Muscle layer of duodenum (tissue), 2 donors: Measurements from ENCODE around the gene SPECC1.
"Not testable (repeated sequence)": the region's sequence is repeated elsewhere in the genome, so short reads cannot be mapped to it uniquely, and the experiment has no call there.

Source experiments
- H3K27ac ChIP-seq: one replicate; pipeline ENCODE4 v1.7.0; 2013; ENCODE audit warnings: mild to moderate bottlenecking, low read length
- H3K27me3 ChIP-seq: one replicate; pipeline ENCODE4 v1.7.0; 2013; ENCODE audit warnings: low read depth, mild to moderate bottlenecking, control low read depth, low read length
- H3K36me3 ChIP-seq, 2 donors: one replicate each; pipeline ENCODE4 v1.7.0; 2013; ENCODE audit warnings: low read length in 2 of 2, control low read depth in 1 of 2, mild to moderate bottlenecking in 1 of 2; ENCODE audit not compliant: insufficient read depth in 2 of 2, control insufficient read depth in 1 of 2
- H3K4me1 ChIP-seq, 2 donors: one replicate each; pipeline ENCODE4 v1.7.0; 2013; ENCODE audit warnings: low read length in 2 of 2, mild to moderate bottlenecking in 2 of 2, control low read depth in 1 of 2, moderate library complexity in 1 of 2; ENCODE audit not compliant: insufficient read depth in 2 of 2, control insufficient read depth in 1 of 2
- H3K4me3 ChIP-seq, 2 donors: one replicate each; pipeline ENCODE4 v1.7.0; 2013; ENCODE audit warnings: low read length in 2 of 2, low read depth in 1 of 2, mild to moderate bottlenecking in 1 of 2
- H3K9me3 ChIP-seq, 2 donors: one replicate each; pipeline ENCODE4 v1.7.0; 2013; ENCODE audit warnings: low read length in 2 of 2, control low read depth in 1 of 2, mild to moderate bottlenecking in 1 of 2; ENCODE audit not compliant: control insufficient read depth in 1 of 2
- donor health status: healthy.

Gene SPECC1

DNA sequence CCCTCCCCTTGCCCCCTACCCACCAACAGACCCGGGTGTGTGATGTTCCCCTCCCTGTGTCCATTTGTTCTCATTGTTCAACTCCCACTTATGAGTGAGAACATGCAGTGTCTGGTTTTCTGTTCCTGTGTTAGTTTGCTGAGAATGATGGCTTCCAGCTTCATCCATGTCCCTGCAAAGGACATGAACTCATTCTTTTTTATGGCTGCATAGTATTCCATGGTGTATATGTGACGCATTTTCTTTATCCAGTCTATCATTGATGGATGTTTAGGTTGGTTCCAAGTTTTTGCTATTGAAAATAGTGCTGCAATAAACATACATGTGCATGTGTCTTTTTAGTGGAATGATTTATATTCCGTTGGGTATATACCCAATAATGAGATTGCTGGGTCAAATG, 91.6 kb downstream of the SPECC1 start:
- H3K9me3 ChIP-seq, H3K4me3 ChIP-seq, H3K36me3 ChIP-seq, H3K27me3 ChIP-seq, H3K27ac ChIP-seq, H3K4me1 ChIP-seq: not testable (repeated sequence)

DNA sequence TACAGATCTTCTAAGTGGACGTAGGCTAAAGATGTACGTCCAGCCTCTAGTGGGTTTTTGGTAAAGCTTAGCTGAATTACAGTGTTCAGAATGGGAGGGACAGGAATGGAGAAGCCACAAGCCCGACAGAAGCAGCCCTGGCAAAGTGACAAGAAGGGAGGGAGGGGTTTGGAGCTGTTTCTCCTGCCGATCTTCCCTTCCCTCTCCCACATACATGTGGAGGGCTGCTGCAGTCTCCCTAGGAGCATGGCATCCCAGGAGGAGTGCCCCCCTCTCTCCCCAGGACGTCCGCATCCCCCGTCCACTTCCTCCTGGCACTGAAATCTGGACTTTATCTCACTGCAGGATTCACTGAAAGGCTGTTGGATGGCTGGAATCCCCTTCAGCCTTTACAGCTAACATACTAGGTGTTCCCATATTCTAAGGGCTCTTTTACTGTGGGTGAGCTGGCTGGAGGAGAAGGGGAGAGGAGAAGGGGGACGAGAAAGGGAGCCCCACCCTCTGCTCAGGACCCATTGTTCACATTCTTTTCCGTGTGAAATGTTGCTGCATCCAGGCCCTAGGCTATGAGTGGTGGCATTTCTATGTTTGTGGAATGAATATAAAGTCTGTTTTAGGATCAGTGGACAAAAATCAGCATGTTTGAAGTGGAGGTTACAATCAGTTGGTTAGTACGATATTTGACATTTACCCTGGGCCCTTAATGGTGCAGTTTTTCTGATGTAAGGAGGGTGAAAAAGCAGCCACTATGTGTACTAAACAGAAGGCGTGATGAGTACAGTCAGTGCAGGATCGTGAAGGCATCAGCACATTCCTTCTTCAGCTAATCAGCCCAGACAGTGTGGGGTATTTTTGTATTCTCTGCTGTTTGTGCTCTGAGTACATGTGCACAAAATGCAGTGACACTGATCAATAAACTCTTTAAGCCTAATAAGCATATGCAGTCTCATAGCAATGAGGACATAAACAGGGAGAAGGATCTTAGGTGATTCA, 94.6 kb downstream of the SPECC1 start:
- Histone ChIP-seq H3K27ac (no peak overlapping the region), H3K4me1 (no peaks in the 10 kb centered on the region), H3K27me3 (no peaks in the 10 kb centered on the region), H3K9me3 (no peaks in the 10 kb centered on the region), H3K4me3 (no peak overlapping the region), H3K36me3 (no peaks in the 10 kb centered on the region)

DNA sequence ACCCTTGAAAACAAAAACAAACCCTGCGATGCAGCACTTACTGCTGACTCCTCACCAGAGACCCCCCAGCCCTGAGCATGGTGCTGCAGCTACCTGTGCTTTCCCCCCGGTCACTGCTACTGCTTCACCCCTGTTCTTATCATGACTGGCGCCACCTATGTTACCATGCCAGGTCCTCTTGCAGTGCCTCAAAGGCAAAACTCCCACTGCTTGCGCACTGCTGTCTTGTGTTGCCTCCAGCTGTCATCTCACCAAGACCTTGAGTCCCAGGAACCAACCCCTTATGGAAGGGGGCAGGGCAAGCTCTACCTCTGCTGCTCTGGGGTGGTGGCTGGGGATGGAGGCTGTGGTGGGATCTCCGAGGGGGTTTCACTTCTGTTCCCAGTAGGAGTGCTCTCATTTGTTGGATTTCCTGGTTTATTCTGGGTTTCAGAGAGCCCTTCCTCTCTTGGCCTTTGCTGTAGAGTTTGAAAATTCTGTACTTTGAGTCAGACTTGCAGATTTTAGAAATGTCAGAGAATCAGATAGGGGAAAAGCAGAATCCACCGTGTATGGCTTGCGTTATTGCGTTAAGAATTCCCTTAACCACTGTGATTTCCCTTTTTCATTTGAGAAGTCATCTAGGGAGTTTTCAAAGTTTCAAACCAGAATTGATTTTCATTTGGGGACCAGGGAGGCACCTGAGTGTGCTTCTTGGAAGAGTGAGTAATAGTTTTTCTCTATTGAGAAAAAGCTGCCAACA, 96.6 kb downstream of the SPECC1 start:
- Histone ChIP-seq H3K4me1 (no peaks in the 10 kb centered on the region), H3K36me3 (no peaks in the 10 kb centered on the region), H3K9me3 (no peaks in the 10 kb centered on the region), H3K27ac (no peak overlapping the region), H3K4me3 (no peak overlapping the region), H3K27me3 (no peaks in the 10 kb centered on the region)

DNA sequence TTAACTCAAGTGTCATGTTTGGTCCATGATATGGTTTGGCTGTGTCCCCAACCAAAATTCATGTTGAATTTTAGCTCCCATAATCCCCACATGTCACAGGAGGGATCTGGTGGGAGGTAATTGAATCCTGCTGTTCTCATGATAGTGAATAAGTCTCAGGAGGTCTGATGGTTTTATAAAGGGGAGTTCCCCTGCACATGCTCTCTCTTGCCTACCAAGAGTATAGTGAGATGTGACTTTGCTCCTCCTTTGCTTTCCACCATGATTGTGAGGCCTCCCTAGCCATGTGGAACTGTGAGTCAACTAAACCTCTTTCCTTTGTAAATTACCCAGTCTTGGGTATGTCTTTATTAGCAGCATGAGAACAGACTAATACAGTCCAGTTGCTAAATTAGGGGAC, 97.3 kb downstream of the SPECC1 start:
- not testable (repeated sequence) for H3K36me3 ChIP-seq, H3K4me3 ChIP-seq, H3K9me3 ChIP-seq, H3K27me3 ChIP-seq, H3K4me1 ChIP-seq, H3K27ac ChIP-seq

DNA sequence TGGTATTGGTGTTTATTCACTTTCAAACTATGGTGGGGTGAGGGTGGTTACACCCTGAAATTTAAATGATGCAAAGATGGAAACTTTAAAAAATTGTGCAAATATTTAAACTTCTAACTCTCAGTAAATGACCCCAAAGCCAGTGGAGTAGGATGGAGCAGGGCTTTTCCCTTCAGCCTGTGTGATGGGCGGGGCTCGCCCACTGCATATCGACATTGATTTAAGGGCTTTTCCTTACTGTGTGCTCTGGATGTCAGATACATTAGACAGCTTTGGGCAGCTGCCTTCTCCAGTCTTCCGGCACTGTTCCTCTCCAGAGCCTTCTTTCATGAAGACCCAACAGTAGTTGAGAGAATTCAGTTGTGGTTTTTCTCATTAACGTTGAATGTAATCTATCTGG, 99.9 kb downstream of the SPECC1 start:
- Histone ChIP-seq H3K4me1 (no peaks in the 10 kb centered on the region), H3K36me3 (no peaks in the 10 kb centered on the region), H3K27me3 (no peaks in the 10 kb centered on the region)

DNA sequence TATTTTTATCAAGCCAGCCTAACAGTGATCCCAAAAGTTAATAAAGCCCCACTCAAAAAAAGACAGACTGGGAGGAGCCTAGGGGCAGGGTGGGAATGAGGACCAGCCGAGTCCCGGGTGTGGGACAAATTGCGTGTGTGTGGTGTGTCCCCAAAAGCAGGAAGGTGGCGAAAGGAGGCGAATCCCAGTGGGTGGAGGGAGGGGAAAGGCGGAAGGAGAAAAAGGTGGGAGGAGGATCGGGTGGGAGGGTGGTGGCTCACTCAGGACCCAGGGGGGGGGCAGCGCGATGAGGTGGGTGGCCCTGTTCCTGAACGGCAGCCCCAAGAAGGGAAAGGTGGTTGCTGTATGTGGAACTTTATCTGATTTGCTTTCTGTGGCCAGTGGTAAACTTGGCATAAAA, 102.4 kb downstream of the SPECC1 start:
- Histone ChIP-seq H3K27ac (no peak overlapping the region), H3K27me3 (no peaks in the 10 kb centered on the region), H3K36me3 (no peaks in the 10 kb centered on the region), H3K4me3 (no peak overlapping the region), H3K9me3 (no peaks in the 10 kb centered on the region), H3K4me1 (no peaks in the 10 kb centered on the region)

More for the DNA sequence above, 99.9 kb downstream of the SPECC1 start:
- Histone ChIP-seq H3K4me3 (no peak overlapping the region), H3K9me3 (no peaks in the 10 kb centered on the region), H3K27ac (no peak overlapping the region)

DNA sequence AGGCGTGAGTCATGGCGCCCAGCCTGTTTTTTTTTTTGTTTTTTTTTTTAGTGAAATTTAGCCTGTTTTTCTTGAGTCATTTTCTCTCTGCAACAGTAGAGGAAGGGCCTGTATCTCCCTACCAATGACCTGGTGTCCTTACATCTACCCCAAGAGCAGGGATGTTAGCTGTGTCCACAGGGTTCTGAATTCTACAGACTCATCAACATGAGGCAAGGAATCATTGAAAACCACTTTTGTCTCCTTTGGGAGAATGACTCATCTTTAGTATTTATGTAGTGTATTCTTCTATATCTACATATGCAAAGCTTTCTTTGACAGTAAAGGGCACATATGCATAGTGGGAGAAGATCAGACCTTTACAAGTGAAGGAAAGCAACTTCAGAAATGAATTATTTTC, 105.3 kb downstream of the SPECC1 start:
- Histone ChIP-seq H3K36me3 (no peaks in the 10 kb centered on the region), H3K4me1 (no peaks in the 10 kb centered on the region), H3K27me3 (no peaks in the 10 kb centered on the region), H3K27ac (no peak overlapping the region), H3K9me3 (no peaks in the 10 kb centered on the region), H3K4me3 (no peak overlapping the region)

DNA sequence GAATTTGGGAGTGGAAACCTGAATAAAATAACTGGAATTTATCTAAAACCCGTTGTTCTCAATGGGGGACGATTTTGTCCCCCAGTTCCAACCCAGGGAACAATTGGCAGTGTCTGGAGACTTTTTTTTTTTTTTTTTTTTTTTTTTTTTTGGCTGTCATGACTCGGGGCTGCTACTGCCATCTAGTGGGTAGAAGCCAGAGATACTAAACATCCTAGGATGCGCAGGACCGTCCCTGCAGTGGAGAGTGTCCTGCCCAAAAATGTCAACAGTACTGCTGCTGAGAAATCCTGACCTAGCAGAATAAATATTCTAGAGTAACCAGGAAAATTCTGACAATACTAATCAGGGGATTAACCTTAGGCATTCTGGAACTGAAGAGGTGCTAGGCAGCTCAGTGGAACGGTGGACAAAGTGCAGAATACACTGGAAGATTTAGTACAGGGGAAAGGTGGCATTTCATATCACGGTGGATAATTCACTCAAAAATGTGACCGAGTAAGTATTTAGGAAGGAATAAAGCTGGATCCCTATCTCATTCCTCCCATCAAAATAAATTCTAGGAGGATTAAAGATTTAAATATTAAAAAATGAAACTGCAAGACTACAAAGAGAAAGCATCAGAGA, 107.6 kb downstream of the SPECC1 start:
- Histone ChIP-seq H3K9me3 (no peaks in the 10 kb centered on the region), H3K4me1 (no peaks in the 10 kb centered on the region), H3K4me3 (no peak overlapping the region), H3K27ac (no peak overlapping the region), H3K27me3 (no peaks in the 10 kb centered on the region), H3K36me3 (no peaks in the 10 kb centered on the region)

DNA sequence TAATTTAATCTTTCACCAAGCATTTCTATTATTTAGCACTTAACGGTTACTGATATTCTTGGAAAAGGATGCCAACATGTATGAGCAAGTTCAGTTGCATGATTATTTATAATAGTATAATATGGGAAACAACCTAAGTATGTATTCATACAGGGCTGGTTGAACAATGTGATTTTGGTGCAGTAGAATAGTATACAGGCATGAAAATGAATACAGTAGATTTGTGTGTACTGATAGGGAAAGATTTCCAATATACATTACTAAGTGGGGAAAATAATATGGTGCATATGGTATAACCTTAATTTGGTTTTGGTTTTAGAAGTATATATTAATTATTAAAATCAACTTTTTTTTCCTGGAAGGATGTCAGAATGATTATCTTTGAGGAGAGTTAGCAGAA, 109.1 kb downstream of the SPECC1 start:
- no peaks in the 10 kb centered on the region for H3K9me3 ChIP-seq
- no peak overlapping the region for H3K27ac ChIP-seq
- no peaks in the 10 kb centered on the region for H3K4me1 ChIP-seq
- H3K27me3 ChIP-seq, result no peaks in the 10 kb centered on the region
- H3K4me3 ChIP-seq, result no peak overlapping the region
- no peaks in the 10 kb centered on the region for H3K36me3 ChIP-seq

DNA sequence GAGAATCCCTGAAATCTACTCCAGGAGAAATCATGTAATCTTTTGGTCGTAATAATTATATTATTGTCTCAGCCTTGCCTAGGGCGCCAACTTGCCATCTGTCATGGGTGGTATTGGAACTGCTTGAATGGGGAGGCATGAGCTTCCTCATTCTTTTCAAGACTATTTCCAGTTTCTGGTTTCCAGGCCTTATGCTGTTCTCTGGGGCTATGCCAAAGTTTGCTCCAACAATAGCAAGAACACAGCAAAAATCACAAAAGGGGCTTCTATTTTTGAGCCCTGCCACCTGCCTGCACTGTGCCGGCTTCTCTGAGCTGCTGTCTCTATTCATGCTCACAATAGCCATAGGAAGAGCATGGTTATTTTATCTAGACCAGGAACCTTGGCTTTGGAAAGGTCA, 111.7 kb downstream of the SPECC1 start:
- H3K36me3 ChIP-seq, result no peaks in the 10 kb centered on the region
- no peaks in the 10 kb centered on the region for H3K4me1 ChIP-seq
- no peak overlapping the region for H3K27ac ChIP-seq
- no peaks in the 10 kb centered on the region for H3K27me3 ChIP-seq
- no peak overlapping the region for H3K4me3 ChIP-seq
- H3K9me3 ChIP-seq, result no peaks in the 10 kb centered on the region
